ENCODE measurements around the gene LRFN3.

Gene LRFN3

GRCh38 chr19:35899547-35900214, 36.5 kb upstream of the LRFN3 start:
- Histone ChIP-seq H3K27ac (replicated peaks) (peak overlapping the region; percentile 94), H3K4me3 (replicated peaks; ENCODE audit: insufficient read depth, low read length) (peak overlapping the region; percentile 91), H3K27me3 (ENCODE audit: insufficient read depth, poor library complexity, severe bottlenecking) (no peaks in the 10 kb centered on the region)
- no peak for TF ChIP-seq CTCF (IDR thresholded peaks at IDR 0.05; ENCODE audit: insufficient read depth, low read length)
- TF ChIP-seq POLR2AphosphoS5 (IDR thresholded peaks at IDR 0.05; ENCODE audit: low read depth): peak; percentile 76; the same call in 1 of the 2 replicates
- DNase-seq (ENCODE audit: low read depth in 1 of 2, low spot score in 1 of 2): peak in 1 of 2 experiments; percentile 87

- TF ChIP-seq CTCF (IDR thresholded peaks at IDR 0.05; ENCODE audit: insufficient read depth, low read length): no peak
- Histone ChIP-seq H3K27me3 (ENCODE audit: insufficient read depth, poor library complexity, severe bottlenecking) (no peaks in the 10 kb centered on the region), H3K4me3 (replicated peaks; ENCODE audit: insufficient read depth, low read length) (peak overlapping the region; percentile 91), H3K27ac (replicated peaks) (peak overlapping the region; percentile 94)
- no peak for DNase-seq (ENCODE audit: low read depth in 1 of 2, low spot score in 1 of 2)
These were observed 35.0 kb upstream of the LRFN3 start for GRCh38 chr19:35901055-35901644.

GRCh38 chr19:35901854-35902661, 34.1 kb upstream of the LRFN3 start, which contains the start of gene HCST:
HCST (plus strand) TSS chr19:35902529; CDS start chr19:35902594, 65 bp downstream.
- TF ChIP-seq GABPA (IDR thresholded peaks at IDR 0.05; ENCODE audit: low read depth) (peak; percentile 56), CTCF (IDR thresholded peaks at IDR 0.05; ENCODE audit: insufficient read depth, low read length) (no peak), REST (IDR thresholded peaks at IDR 0.05; ENCODE audit: insufficient replicate concordance, low read depth) (no peak), SPI1 (IDR thresholded peaks at IDR 0.05; ENCODE audit: borderline replicate concordance, low read depth) (peak; percentile 61), POLR2AphosphoS5 (IDR thresholded peaks at IDR 0.05; ENCODE audit: low read depth) (peak; percentile 94)
- no peaks in the 10 kb centered on the region for H3K27me3 ChIP-seq (ENCODE audit: insufficient read depth, poor library complexity, severe bottlenecking)
- peak in 1 of 2 experiments; percentile 82 for DNase-seq (ENCODE audit: low read depth in 1 of 2, low spot score in 1 of 2)
- peak within 1 kb of the TSS; percentile 94 for H3K27ac ChIP-seq (replicated peaks)
- H3K4me3 ChIP-seq (replicated peaks; ENCODE audit: insufficient read depth, low read length): peak within 1 kb of the TSS; percentile 91

GRCh38 chr19:35902870-35903475, 33.2 kb upstream of the LRFN3 start:
- Histone ChIP-seq H3K4me3 (replicated peaks; ENCODE audit: insufficient read depth, low read length) (peak overlapping the region; percentile 91), H3K27me3 (ENCODE audit: insufficient read depth, poor library complexity, severe bottlenecking) (no peaks in the 10 kb centered on the region), H3K27ac (replicated peaks) (peak overlapping the region; percentile 94)
- no peak for DNase-seq (ENCODE audit: low read depth in 1 of 2, low spot score in 1 of 2)
- no peak for TF ChIP-seq REST (IDR thresholded peaks at IDR 0.05; ENCODE audit: insufficient replicate concordance, low read depth)
- TF ChIP-seq SPI1 (IDR thresholded peaks at IDR 0.05; ENCODE audit: borderline replicate concordance, low read depth): no peak
- TF ChIP-seq CTCF (IDR thresholded peaks at IDR 0.05; ENCODE audit: insufficient read depth, low read length): no peak
- no peak for TF ChIP-seq POLR2AphosphoS5 (IDR thresholded peaks at IDR 0.05; ENCODE audit: low read depth)
- no peak for TF ChIP-seq GABPA (IDR thresholded peaks at IDR 0.05; ENCODE audit: low read depth)
